Retinal pigment epithelial cell (primary cell): Measurements from ENCODE around the gene SPINT1.

Source experiments
- DNase-seq: peaks from one replicate; pipeline ENCODE4 v3.0.0-alpha.2; 2010; ENCODE audit warnings: low read depth
- H3K4me3 ChIP-seq: 2 replicates; pipeline ENCODE4 v1.5.1; 2011; ENCODE audit warnings: mild to moderate bottlenecking, low read length, control low read depth, moderate library complexity
- CTCF ChIP-seq: conservative IDR thresholded peaks from 2 replicates; pipeline ENCODE4 v1.5.1; 2011; ENCODE audit warnings: low read depth, low read length, control low read depth, inconsistent platforms

Gene SPINT1

GRCh38 chr15:40852529-40852928, 8.7 kb downstream of the SPINT1 start:
- no peak for DNase-seq
- H3K4me3 ChIP-seq: no peak overlapping the region
- TF ChIP-seq CTCF: no peak

GRCh38 chr15:40853241-40853890, 9.5 kb downstream of the SPINT1 start:
- no peak for TF ChIP-seq CTCF
- DNase-seq: no peak
- no peak overlapping the region for H3K4me3 ChIP-seq

- H3K4me3 ChIP-seq: no peak overlapping the region
- DNase-seq: no peak
- no peak for TF ChIP-seq CTCF
Measured at GRCh38 chr15:40854161-40854560, 10.3 kb downstream of the SPINT1 start.

GRCh38 chr15:40855706-40856234, 11.9 kb downstream of the SPINT1 start:
- no peak overlapping the region for H3K4me3 ChIP-seq
- TF ChIP-seq CTCF: no peak
- no peak for DNase-seq

GRCh38 chr15:40856746-40857145, 12.9 kb downstream of the SPINT1 start:
- H3K4me3 ChIP-seq: no peak overlapping the region
- DNase-seq: no peak
- no peak for TF ChIP-seq CTCF

GRCh38 chr15:40857601-40858341, 13.9 kb downstream of the SPINT1 start:
- H3K4me3 ChIP-seq: no peak overlapping the region
- peak; percentile 98 for TF ChIP-seq CTCF
- no peak for DNase-seq

GRCh38 chr15:40858706-40859105, 14.9 kb downstream of the SPINT1 start:
- no peak overlapping the region for H3K4me3 ChIP-seq
- no peak for DNase-seq
- TF ChIP-seq CTCF: no peak
